GM21576 (cell line): ENCODE data around the gene WNT5B.

Experiments
- ATAC-seq: cut with Tn5 transposase; IDR thresholded peaks from one replicate; pipeline ENCODE4 v1.9.1; 2021; ENCODE audit warnings: mild to moderate bottlenecking, moderate library complexity; ENCODE audit not compliant: unreplicated experiment

The WNT5B gene

GRCh38 chr12:1628666-1629337, at the start of gene WNT5B:
TSS of gene WNT5B (plus strand) at chr12:1629231. CDS start at chr12:1631355, 2,124 bp downstream.
- no peak for ATAC-seq

- no peak for ATAC-seq
Observed at GRCh38 chr12:1579651-1580435, 49.2 kb upstream of the WNT5B start.

DNA sequence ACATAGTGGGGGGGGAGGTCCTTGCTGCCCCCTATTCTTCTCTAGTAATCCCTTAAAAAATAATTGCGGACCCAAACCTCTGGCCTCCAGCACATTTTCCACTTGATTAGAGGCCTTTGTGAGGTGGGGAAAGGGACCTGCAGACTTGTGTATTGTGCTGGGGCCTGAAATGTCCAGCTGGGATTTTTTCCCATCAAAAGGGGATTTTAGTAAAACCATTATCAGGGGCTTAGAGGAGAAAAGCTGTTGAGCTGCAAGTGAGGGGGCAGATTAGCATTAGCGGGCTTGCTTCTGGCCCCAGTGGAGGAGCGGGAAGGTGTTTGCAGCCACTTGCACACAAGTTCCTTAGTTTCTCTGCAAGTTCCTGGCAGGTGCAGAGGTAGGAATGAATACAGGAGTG, 48.5 kb upstream of the WNT5B start:
- ATAC-seq: no peak

- no peak for ATAC-seq
Observed at GRCh38 chr12:1581973-1582708, 46.9 kb upstream of the WNT5B start.

DNA sequence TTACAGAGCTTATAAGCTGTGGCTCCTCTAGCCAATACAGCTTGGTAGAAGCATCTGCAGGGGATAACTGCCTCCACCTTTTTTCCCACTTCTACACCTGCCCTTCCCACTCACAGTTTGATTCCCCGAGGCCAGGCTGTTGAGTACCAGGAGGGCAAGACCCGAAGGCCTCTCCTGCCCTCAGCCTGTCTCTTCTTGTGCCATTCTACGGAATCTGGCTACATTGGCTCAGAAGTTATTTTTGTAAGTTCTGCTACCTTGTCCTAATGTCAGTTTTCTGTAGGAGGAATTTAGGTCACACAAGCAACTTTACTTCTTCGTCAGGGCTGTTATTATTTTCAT, 46.4 kb upstream of the WNT5B start:
- no peak for ATAC-seq

DNA sequence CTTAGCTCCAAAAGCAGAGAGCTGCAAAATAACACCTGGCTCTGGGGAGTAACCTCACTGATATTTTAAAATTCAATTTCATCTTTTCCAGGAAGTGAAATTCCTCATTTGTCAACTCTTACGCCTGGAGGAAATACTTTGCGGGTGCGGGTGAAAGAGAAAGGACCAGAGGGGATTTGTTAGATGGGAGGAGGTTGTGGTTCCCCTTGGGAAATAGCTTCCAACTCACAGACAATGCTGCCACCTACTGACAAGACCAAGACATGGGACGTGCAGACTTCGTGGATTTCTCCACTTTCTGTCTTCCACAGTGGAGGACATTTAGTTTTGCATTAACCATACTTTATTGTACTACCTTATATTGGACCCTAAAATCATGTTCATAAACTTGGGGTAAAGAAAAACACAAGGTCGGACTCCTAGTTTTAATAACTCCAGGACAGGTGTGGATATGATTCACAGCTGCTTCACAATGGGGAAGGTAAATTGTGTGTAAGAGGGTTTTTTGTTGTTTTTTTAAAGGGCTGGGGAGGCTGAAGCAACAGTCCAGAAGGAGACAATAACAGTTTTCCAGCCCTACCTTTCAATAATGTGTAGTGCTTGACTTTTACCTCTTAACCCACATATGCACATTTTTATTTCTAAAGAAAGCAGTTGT, 45.5 kb upstream of the WNT5B start:
- no peak for ATAC-seq

- ATAC-seq: no peak
Observed at GRCh38 chr12:1584326-1584725, 44.7 kb upstream of the WNT5B start.

GRCh38 chr12:1587927-1588574, 41.0 kb upstream of the WNT5B start:
- ATAC-seq: no peak

DNA sequence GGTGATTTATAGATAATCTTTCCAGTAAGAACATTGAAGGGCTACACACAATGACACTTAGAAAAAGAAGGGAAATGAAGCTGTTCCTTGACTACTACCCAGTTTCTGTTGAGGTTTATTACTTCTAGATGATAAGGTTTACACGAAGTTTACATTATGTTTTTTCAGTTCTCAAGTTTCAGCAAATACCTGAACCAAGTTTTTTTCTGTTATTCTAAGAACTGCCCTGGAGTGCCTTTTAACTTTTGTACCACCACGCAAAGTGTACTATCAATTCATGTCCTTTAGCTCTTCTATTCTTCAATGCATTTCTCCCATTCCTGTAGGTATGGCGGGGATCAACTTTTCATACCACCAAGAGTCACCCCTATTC, 40.5 kb upstream of the WNT5B start:
- ATAC-seq: no peak

DNA sequence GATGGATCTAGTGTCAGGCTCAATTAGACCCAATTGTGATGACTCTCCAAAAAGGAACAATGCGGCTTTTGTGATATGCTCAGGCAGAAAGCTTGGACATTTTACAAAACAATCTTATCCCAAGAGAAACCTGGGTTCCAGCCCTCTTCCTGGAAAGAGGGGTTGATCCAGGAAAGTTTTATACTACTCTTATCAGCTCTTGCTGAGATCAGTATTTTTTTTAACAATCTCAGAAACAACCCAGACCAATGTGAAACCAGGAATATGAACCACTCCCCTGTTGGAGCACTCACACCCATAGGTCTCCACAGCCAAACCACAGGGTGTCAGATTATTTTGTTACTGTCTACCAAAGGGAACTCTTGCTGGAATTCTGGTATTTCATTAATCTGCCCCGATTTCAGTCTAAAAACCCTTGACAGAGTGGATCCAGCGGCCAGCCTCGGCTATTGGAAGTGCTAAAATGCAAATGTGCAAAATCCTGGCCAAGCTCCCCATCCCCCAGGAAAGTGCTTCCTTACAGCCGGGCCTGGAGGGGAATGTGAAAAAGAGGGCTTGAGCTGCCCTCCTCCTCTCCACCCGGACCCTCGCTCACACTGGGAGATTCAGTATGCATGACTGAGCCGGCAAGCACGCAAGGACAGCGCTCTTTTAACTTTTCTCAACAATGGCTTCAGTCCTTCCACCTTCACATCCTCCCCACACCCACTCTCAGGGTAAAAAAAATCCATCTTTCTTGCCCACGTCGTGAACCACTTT, 38.6 kb upstream of the WNT5B start:
- no peak for ATAC-seq

DNA sequence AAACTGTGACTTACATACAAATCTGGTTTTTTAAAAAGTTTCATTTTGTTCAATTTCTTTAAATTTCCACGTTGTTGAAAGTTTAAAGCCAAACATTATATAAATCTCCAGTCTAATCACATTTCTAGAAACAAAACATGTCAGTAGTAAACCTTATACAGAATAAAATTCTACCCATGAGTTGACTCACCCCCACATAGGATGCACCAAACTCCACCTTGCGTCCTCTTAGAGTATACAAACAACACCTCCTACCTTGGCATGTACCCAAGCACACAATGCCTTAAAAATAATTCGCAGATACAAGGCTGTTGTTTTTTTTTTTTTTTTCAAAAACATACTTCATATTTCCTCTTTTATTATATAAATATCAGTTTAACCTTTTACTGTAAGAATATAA, 38.0 kb upstream of the WNT5B start:
- ATAC-seq: no peak

- ATAC-seq: no peak
Observed at GRCh38 chr12:1591543-1591942, 37.5 kb upstream of the WNT5B start.

DNA sequence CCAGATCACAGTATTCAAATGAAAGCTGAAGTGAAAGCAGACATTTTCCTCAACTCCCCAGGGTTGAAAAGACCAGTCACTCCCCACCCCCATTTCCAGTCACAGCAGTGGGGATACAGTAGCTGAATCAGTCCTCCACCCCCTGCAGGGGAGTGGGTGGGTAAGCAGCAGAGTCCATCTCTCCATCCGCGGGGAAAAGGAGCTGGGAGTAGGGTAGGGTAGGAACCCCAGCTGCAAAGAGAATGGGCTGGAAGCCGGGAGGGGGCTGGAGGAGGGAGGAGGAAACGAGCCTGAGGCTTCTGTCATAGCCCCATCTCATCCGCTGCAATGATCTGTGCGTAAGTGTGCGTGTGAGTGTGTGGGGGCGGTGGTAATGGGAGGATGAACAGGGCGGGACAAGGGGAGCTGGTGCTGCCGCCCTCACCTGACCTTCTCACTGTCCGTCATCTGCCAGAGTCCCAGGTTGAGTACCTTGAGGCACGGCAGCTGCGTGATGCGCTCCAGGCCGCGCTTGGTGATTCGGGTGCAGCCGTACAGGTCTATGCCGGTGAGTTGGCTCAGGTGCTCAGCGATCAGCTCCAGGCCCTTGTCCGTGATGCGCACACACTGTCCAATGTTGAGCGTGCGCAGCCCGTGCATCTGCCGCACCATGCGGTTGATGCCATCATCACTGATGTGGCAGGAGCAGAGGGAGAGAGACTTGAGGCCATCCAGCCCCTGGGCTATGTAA, 36.4 kb upstream of the WNT5B start:
- no peak for ATAC-seq

DNA sequence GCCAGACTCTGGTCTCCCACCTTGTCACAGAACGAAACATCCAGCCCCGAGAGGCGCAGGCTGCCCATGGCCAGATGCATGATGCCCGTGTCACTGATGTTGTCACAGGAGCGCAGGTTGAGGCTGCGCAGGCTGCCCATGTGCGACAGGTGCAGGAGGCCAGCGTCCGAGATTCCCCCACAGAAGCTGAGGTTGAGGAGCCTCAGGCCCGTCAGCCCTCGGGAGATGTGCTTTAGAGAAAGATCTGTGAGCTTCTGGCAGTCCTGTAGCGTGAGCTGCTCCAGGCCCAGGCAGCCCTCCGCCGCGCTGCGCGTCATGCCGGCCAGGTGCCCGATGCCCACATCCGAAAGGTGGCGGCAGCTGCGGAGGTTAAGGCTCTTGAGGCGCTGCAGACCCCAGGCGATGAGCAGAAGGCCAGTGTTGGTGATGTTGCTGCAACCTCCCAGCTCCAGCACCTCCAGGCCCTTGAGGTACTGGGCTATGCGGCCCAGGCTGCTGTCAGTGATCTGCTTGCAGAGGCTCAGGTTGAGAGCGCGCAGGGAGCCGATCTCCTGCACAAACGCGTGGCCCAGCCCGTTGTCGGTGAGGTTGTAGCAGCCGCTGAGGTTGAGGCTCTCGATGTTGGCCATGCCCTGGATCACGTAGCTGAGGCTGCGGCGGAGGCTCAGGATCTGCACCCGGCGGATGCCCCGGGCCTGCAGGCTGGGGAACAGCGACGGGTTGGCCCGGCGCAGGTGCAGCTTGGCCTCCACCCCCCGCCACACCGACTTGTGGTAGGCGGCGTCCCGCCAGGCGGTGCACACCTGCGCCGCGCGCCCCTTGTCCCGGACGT, 35.6 kb upstream of the WNT5B start:
- ATAC-seq: peak; percentile 28

DNA sequence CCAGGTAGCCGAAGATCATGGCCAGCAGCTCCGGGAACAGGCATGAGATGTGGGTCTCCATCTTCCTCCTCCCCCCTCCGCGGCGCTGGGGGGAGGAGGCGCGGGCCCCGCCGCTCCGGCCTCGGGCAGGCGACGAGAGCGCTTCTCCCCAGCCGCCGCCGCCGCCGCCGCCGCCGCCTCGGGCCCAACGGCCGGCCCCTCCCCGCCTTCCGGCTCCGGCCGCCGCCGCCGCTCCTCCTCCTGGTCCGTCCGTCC, 35.1 kb upstream of the WNT5B start:
- no peak for ATAC-seq

DNA sequence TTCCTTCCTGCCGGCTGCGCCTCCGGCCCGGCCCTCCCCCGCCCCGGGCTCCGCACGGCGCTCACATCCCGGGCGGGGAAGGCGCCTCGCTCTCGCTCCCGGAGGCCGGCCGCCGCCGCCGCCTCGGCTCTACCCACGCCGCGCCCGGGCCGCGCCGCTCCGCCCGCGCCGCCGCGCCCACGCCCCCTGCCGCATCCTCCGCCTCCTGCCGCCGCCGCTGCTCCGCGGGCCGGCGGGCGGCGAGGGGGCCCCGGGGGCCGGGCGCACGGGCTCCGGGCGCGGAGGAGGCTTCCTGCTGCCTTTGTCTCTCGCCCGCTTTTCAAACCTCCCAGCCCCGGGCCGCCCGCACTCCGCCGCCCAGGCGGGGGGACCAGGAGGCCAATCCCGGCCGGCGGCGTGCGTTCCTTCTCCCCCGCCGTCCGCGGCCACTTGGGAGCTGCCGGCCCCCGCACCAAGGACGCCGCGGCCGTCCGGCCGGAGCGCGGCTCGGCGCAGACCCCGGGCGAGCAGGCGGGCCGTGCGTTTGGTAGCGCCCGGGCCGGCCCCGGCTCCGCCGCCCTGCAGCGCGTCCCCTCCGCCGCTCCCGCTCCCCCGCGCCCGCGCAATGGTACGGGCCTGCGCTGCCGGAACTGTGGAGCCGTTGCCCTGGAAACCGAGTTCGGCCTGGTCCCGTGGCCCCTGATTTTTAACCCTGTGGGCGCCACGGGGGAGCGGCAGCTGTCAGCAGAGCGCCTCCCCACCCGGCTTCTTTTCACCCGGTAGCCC, 34.6 kb upstream of the WNT5B start, which contains the start of gene FBXL14:
Gene FBXL14, minus strand, starts transcription at position 321 of the 765 bp plus-strand sequence. CDS start 515 bp downstream, outside the sequence.
- peak; percentile 49 for ATAC-seq

- no peak for ATAC-seq
Observed at GRCh38 chr12:1595026-1595561, 33.9 kb upstream of the WNT5B start.
